ENCODE data around the gene LAYN. TPM values are rescaled to one million over a fixed set of nuclear protein-coding genes. Genes with fewer than 3 reads are reported as not detected.

Gene LAYN
- total and polyA plus RNA-seq, 2 of the 4 experiments (the other 2 are of a cell fraction): 92.5 to 118 TPM

- TF ChIP-seq MAFK (IDR thresholded peaks at IDR 0.05; ENCODE audit: low read depth, low read length) (no peak), MXI1 (IDR thresholded peaks at IDR 0.05; ENCODE audit: borderline replicate concordance, low read depth, low read length) (no peak), MAZ (IDR thresholded peaks at IDR 0.05; ENCODE audit: borderline replicate concordance, low read depth, low read length) (no peak), POLR2A (IDR thresholded peaks at IDR 0.05; ENCODE audit: low read depth, low read length) (no peak), RFX5 (IDR thresholded peaks at IDR 0.05; ENCODE audit: low read depth, low read length) (no peak), SMC3 (IDR thresholded peaks at IDR 0.05; ENCODE audit: low read depth, low read length) (no peak), RAD21 (IDR thresholded peaks at IDR 0.05; ENCODE audit: low read length) (no peak), ELK1 (IDR thresholded peaks at IDR 0.05; ENCODE audit: borderline replicate concordance, low read depth, low read length) (no peak)
- Histone ChIP-seq H3K9me3 (ENCODE audit: control insufficient read depth, insufficient read depth, low read length) (peaks cover 2% of the 10 kb centered on the region; the same call in 1 of the 2 replicates), H4K91ac (ENCODE audit: insufficient read depth, low read depth, low read length) (0 out of 2 replicates have a peak overlapping the region, but pooled peaks have one; percentile 26), H4K5ac (ENCODE audit: low read depth, low read length) (peak overlapping the region; percentile 59; the same call in 1 of the 2 replicates), H3K4me1 (ENCODE audit: control insufficient read depth, insufficient read depth, low read length) (peaks cover 30% of the 10 kb centered on the region), H2BK5ac (ENCODE audit: low read depth, low read length, poor library complexity, severe bottlenecking) (peak overlapping the region; percentile 98), H2AK5ac (ENCODE audit: low read depth, low read length) (no peak overlapping the region; the same call in 1 of the 2 replicates), H3K27ac (ENCODE audit: insufficient read depth, low read length) (peak overlapping the region; percentile 20; the same call in 1 of the 2 replicates), H2BK15ac (ENCODE audit: low read depth, low read length) (peak overlapping the region; percentile 72; the same call in 2 of the 3 replicates), H3K27me3 (ENCODE audit: control insufficient read depth, insufficient read depth, low read length) (no peaks in the 10 kb centered on the region), H3K23ac (ENCODE audit: low read depth, low read length) (peak overlapping the region; percentile 46; the same call in 1 of the 2 replicates), H3K4ac (ENCODE audit: low read depth, low read length) (peak overlapping the region; percentile 62; the same call in 1 of the 2 replicates), H4K8ac (ENCODE audit: low read depth in 2 of 2, low read length in 2 of 2) (peak overlapping the region in 1 of 2 experiments; percentile 50; a peak in 1 of 4 replicates), H3K4me2 (ENCODE audit: low read depth, low read length) (no peak overlapping the region), H3K4me3 (ENCODE audit: insufficient read depth, low read depth, low read length) (no peak overlapping the region), H2BK20ac (ENCODE audit: low read depth, low read length) (peak overlapping the region; percentile 22; the same call in 1 of the 2 replicates), H3K9ac (ENCODE audit: low read depth, low read length) (no peak overlapping the region), H3K9me1 (ENCODE audit: insufficient read depth, low read length) (peaks cover 14% of the 10 kb centered on the region), H3K36me3 (ENCODE audit: control insufficient read depth, insufficient read depth, low read length) (peaks cover 33% of the 10 kb centered on the region), H3K79me1 (ENCODE audit: low read depth in 1 of 2, low read length in 2 of 2) (peaks cover 14 to 45% of the 10 kb centered on the region in 2 experiments), H2AK9ac (replicated peaks; ENCODE audit: low read depth, low read length, poor library complexity) (no peak overlapping the region), H3K14ac (replicated peaks; ENCODE audit: low read depth, low read length) (peak overlapping the region; percentile 60), H4K20me1 (ENCODE audit: insufficient read depth, low read length) (no peaks in the 10 kb centered on the region; the same call in 1 of the 2 replicates), H2AFZ (replicated peaks; ENCODE audit: low read length, poor library complexity) (no peak overlapping the region), H3K56ac (ENCODE audit: extremely low read depth, insufficient read depth, low read length) (0 out of 2 replicates have a peak overlapping the region, but pooled peaks have one; percentile 45), H3K18ac (ENCODE audit: low read depth, low read length) (peak overlapping the region; percentile 96; the same call in 1 of the 2 replicates), H2BK120ac (ENCODE audit: low read depth, low read length) (peak overlapping the region; percentile 66)
- intact Hi-C loops (cut with micrococcal nuclease): no loop called here
- no TSS peak for BruUV-seq (replicated peaks)
- POLR2A ChIA-PET (ENCODE audit: unreplicated experiment): no interaction called here
- in situ Hi-C loops (cut with MboI; ENCODE audit: low sequenced_read_pairs): no loop called here
- CTCF ChIA-PET: interaction anchor here (0.5 to 1.0 kb wide), 2 partner anchors 12 to 316 kb away, joined by 4 read pairs; no protein-coding TSS in a partner anchor
- dilution Hi-C loops (cut with HindIII; ENCODE audit: low sequenced_read_pairs, unreplicated experiment): no loop called here
- DNase-seq (no peak), ATAC-seq (ENCODE audit: low read depth) (no peak)
Measured at GRCh38 chr11:111554532-111554931, 14.0 kb downstream of the LAYN start.

Data from IMR-90 (cell line).